Measurements from ENCODE around the gene SOX18. TPM values are rescaled to one million over a fixed set of nuclear protein-coding genes. Genes with fewer than 3 reads are reported as not detected.

SOX18 gene
- total and polyA plus RNA-seq, 2 of the 13 experiments (the other 11 are each of a cell fraction or from before 2014, with no cell fraction given), result 1.6 to 1.9 TPM

- TF ChIP-seq ZNF407 (CRISPR knock-in tag; IDR thresholded peaks at IDR 0.05; ENCODE audit: not compliant biosample characterization) (no peak), ISX (CRISPR knock-in tag; conservative IDR thresholded peaks at IDR 0.05) (no peak), RAD21 (CRISPR knock-in tag; IDR thresholded peaks at IDR 0.05) (no peak), ZXDC (CRISPR knock-in tag; IDR thresholded peaks at IDR 0.05) (no peak), RARA (CRISPR knock-in tag; IDR thresholded peaks at IDR 0.05) (peak; percentile 55), SMAD1 (CRISPR knock-in tag; IDR thresholded peaks at IDR 0.05; ENCODE audit: borderline replicate concordance, low read depth) (no peak), SNAPC5 (CRISPR knock-in tag; IDR thresholded peaks at IDR 0.05; ENCODE audit: borderline replicate concordance) (no peak; the same call in 1 of the 2 replicates), HNRNPH1 (optimal IDR thresholded peaks at IDR 0.05; ENCODE audit: low read depth, low read length) (no peak), ZNF354B (CRISPR knock-in tag; IDR thresholded peaks at IDR 0.05) (no peak), ZNF615 (CRISPR knock-in tag; IDR thresholded peaks at IDR 0.05; ENCODE audit: borderline replicate concordance) (peak; percentile 56; the same call in 1 of the 2 replicates), ELF4 (CRISPR knock-in tag; IDR thresholded peaks at IDR 0.05; ENCODE audit: borderline replicate concordance) (no peak; the same call in 1 of the 2 replicates)
- TF ChIP-seq, protein P1, sequence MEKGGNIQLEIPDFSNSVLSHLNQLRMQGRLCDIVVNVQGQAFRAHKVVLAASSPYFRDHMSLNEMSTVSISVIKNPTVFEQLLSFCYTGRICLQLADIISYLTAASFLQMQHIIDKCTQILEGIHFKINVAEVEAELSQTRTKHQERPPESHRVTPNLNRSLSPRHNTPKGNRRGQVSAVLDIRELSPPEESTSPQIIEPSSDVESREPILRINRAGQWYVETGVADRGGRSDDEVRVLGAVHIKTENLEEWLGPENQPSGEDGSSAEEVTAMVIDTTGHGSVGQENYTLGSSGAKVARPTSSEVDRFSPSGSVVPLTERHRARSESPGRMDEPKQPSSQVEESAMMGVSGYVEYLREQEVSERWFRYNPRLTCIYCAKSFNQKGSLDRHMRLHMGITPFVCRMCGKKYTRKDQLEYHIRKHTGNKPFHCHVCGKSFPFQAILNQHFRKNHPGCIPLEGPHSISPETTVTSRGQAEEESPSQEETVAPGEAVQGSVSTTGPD (CRISPR knock-in tag; IDR thresholded peaks at IDR 0.05), result no peak
- TF ChIP-seq, protein P2, sequence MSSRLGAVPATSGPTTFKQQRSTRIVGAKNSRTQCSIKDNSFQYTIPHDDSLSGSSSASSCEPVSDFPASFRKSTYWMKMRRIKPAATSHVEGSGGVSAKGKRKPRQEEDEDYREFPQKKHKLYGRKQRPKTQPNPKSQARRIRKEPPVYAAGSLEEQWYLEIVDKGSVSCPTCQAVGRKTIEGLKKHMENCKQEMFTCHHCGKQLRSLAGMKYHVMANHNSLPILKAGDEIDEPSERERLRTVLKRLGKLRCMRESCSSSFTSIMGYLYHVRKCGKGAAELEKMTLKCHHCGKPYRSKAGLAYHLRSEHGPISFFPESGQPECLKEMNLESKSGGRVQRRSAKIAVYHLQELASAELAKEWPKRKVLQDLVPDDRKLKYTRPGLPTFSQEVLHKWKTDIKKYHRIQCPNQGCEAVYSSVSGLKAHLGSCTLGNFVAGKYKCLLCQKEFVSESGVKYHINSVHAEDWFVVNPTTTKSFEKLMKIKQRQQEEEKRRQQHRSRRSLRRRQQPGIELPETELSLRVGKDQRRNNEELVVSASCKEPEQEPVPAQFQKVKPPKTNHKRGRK (CRISPR knock-in tag; IDR thresholded peaks at IDR 0.05), result no peak
Measured at GRCh38 chr20:64064145-64064698, 14.8 kb upstream of the SOX18 start (continued).

Data from HepG2 (cell line).